CD14-positive monocyte (primary cell): ENCODE results near the gene FAM170B. TPM values are rescaled to one million over a fixed set of nuclear protein-coding genes. Genes with fewer than 3 reads are reported as not detected.

Source experiments
- DNase-seq, 3 donors: peaks; one replicate each; pipeline ENCODE4 v3.0.0-alpha.2; 2011 to 2022
- H2AFZ ChIP-seq: 2 replicates; pipeline ENCODE4 v1.6.0; 2012; ENCODE audit warnings: mild to moderate bottlenecking, low read depth, low read length, inconsistent platforms; ENCODE audit not compliant: insufficient read depth, poor library complexity, severe bottlenecking
- H3K27ac ChIP-seq, 2 donors: 1 replicate in 1 of 2; 2 replicates in 1 of 2; pipeline ENCODE4 v1.5.1; 2012 to 2013; ENCODE audit warnings: low read length in 2 of 2, control low read depth in 1 of 2, inconsistent platforms in 1 of 2, low read depth in 1 of 2, mild to moderate bottlenecking in 1 of 2
- H3K27me3 ChIP-seq, 2 donors: one replicate each; pipeline versions ENCODE4 v1.6.0 to v1.6.1; 2011 to 2013; ENCODE audit warnings: low read length in 2 of 2; ENCODE audit not compliant: control insufficient read depth in 2 of 2, insufficient read depth in 2 of 2
- H3K36me3 ChIP-seq, 2 donors: replicated peaks in 1 of 2; 1 replicate in 1 of 2; 2 replicates in 1 of 2; pipeline versions ENCODE4 v1.5.1 to v1.6.1; 2012 to 2013; ENCODE audit warnings: low read length in 2 of 2, control low read depth in 1 of 2, inconsistent platforms in 1 of 2, mild to moderate bottlenecking in 1 of 2; ENCODE audit not compliant: insufficient read depth in 2 of 2, control insufficient read depth in 1 of 2
- H3K4me1 ChIP-seq, 2 donors: 1 replicate in 1 of 2; 2 replicates in 1 of 2; pipeline versions ENCODE4 v1.5.1 to v1.6.1; 2012 to 2013; ENCODE audit warnings: low read length in 2 of 2, control low read depth in 1 of 2, inconsistent platforms in 1 of 2, mild to moderate bottlenecking in 1 of 2, moderate library complexity in 1 of 2; ENCODE audit not compliant: insufficient read depth in 2 of 2, control insufficient read depth in 1 of 2
- H3K4me2 ChIP-seq: replicated peaks from 2 replicates; pipeline ENCODE3; 2012; ENCODE audit warnings: low read length, moderate library complexity, mild to moderate bottlenecking; ENCODE audit not compliant: poor library complexity, severe bottlenecking; ENCODE audit errors: extremely low read depth
- H3K4me3 ChIP-seq, 3 experiments: fragments of 200-600 bp in 1 of 3; sonication (generic) in 1 of 3; replicated peaks in 1 of 3; 1 replicate in 2 of 3; 2 replicates in 1 of 3; pipeline ENCODE4 v1.5.1; 2011 to 2013; ENCODE audit warnings: low read length in 3 of 3, mild to moderate bottlenecking in 3 of 3, control low read depth in 2 of 3, low read depth in 2 of 3, inconsistent platforms in 1 of 3, moderate library complexity in 1 of 3
- H3K79me2 ChIP-seq: 2 replicates; pipeline ENCODE4 v1.6.0; 2012; ENCODE audit warnings: mild to moderate bottlenecking, control low read depth, inconsistent platforms, low read length, moderate library complexity; ENCODE audit not compliant: insufficient read depth
- H3K9ac ChIP-seq: 2 replicates; pipeline ENCODE4 v1.6.0; 2017; ENCODE audit warnings: low read length, mild to moderate bottlenecking; ENCODE audit not compliant: insufficient read depth, poor library complexity, severe bottlenecking
- H3K9me3 ChIP-seq, 2 donors: replicated peaks in 1 of 2; 1 replicate in 1 of 2; 2 replicates in 1 of 2; pipeline versions ENCODE4 v1.5.1 to v1.6.1; 2012 to 2013; ENCODE audit warnings: low read length in 2 of 2, control low read depth in 1 of 2; ENCODE audit not compliant: control insufficient read depth in 1 of 2, insufficient read depth in 1 of 2
- H4K20me1 ChIP-seq: 2 replicates; pipeline ENCODE4 v1.6.0; 2012; ENCODE audit warnings: mild to moderate bottlenecking, low read length, control low read depth, moderate library complexity; ENCODE audit not compliant: insufficient read depth
- H3K27ac Mint-ChIP-seq, 7 donors: one replicate each; pipeline ENCODE4 v1.8.0; 2020; ENCODE audit warnings: mild to moderate bottlenecking in 7 of 7, mixed read lengths in 7 of 7, moderate library complexity in 6 of 7, inconsistent platforms in 2 of 7
- H3K27me3 Mint-ChIP-seq, 3 donors: one replicate each; pipeline ENCODE4 v1.8.0; 2021 to 2022; ENCODE audit warnings: low read depth in 3 of 3, mild to moderate bottlenecking in 3 of 3, mixed read lengths in 3 of 3, moderate library complexity in 3 of 3, inconsistent platforms in 1 of 3
- H3K36me3 Mint-ChIP-seq, 2 donors: one replicate each; pipeline ENCODE4 v1.8.0; 2020; ENCODE audit warnings: mixed read lengths in 2 of 2, inconsistent platforms in 1 of 2, mild to moderate bottlenecking in 1 of 2
- H3K4me1 Mint-ChIP-seq: one replicate; pipeline ENCODE4 v1.8.0; 2020; ENCODE audit warnings: mild to moderate bottlenecking, mixed read lengths
- H3K4me3 Mint-ChIP-seq, 2 donors: one replicate each; pipeline ENCODE4 v1.8.0; 2020; ENCODE audit warnings: mild to moderate bottlenecking in 2 of 2, mixed read lengths in 2 of 2, moderate library complexity in 1 of 2
- H3K9me3 Mint-ChIP-seq, 7 donors: one replicate each; pipeline ENCODE4 v1.8.0; 2020 to 2022; ENCODE audit warnings: mixed read lengths in 7 of 7, mild to moderate bottlenecking in 6 of 7, moderate library complexity in 6 of 7, inconsistent platforms in 2 of 7
- CTCF ChIP-seq: fragments of 200-600 bp; IDR thresholded peaks from one replicate; pipeline ENCODE4 v1.8.0; 2022; ENCODE audit warnings: antibody characterized with exemption, mild to moderate bottlenecking
- WGBS: methylation state at CpG from one replicate; pipeline ENCODE4 v1.1.5; 2013; ENCODE audit warnings: missing lambda C conversion rate; ENCODE audit not compliant: insufficient coverage; 5-methylcytosine and 5-hydroxymethylcytosine counted together
- intact Hi-C, 2 donors: fragments of 100-400 bp; cut with micrococcal nuclease; formaldehyde crosslinking; loops; one replicate each; pipeline versions ENCODE4 v1.15.0 to v1.15.1; 2023
- polyA plus RNA-seq, 3 donors: library from polyadenylated mRNA; depleted of rRNA in 1 of 3; unstranded in 2 of 3; stranded (reverse) in 1 of 3; fragments of 300-500 nt in 2 of 3; fragments of >200 nt in 1 of 3; fragmentation: Illumina TruSeq in 2 of 3; gene quantifications; 1 replicate in 2 of 3; 2 replicates in 1 of 3; pipeline ENCODE4 v1.2.3, GENCODE V29; 2012 to 2021

The FAM170B gene
- polyA plus RNA-seq, 3 donors: not detected

GRCh38 chr10:49162063-49162462 is 28.2 kb upstream of the FAM170B start:
- 75% methylated on average over 4 of the region's 5 CpGs for WGBS
- H3K27me3 ChIP-seq: no peaks in the 10 kb centered on the region
- no peaks in the 10 kb centered on the region for H3K9me3 ChIP-seq
- no peaks in the 10 kb centered on the region for H3K4me1 ChIP-seq
- Mint-ChIP-seq H3K9me3 (no peaks in the 10 kb centered on the region), H3K4me1 (peaks cover 13% of the 10 kb centered on the region), H3K36me3 (peaks cover 0 to 7% of the 10 kb centered on the region in 2 donors), H3K27ac (peak overlapping the region in 1 of 7 donors; percentile 62), H3K4me3 (no peak overlapping the region), H3K27me3 (peaks cover 1 to 9% (median 6%) of the 10 kb centered on the region in 3 donors)
- H2AFZ ChIP-seq: no peak overlapping the region
- H4K20me1 ChIP-seq: no peaks in the 10 kb centered on the region
- no peak for TF ChIP-seq CTCF
- no peak overlapping the region for H3K9ac ChIP-seq
- intact Hi-C loops: no loop called here
- H3K4me3 ChIP-seq: no peak overlapping the region
- no peak overlapping the region for H3K4me2 ChIP-seq
- H3K79me2 ChIP-seq: no peaks in the 10 kb centered on the region
- no peak overlapping the region for H3K27ac ChIP-seq
- no peaks in the 10 kb centered on the region for H3K36me3 ChIP-seq
- DNase-seq: no peak

GRCh38 chr10:49161411-49161997 is 27.7 kb upstream of the FAM170B start:
- H3K9me3 ChIP-seq: no peaks in the 10 kb centered on the region
- peak; percentile 43 for TF ChIP-seq CTCF
- Mint-ChIP-seq H3K27ac (peak overlapping the region in 1 of 7 donors; percentile 16), H3K27me3 (peaks cover 0 to 9% (median 6%) of the 10 kb centered on the region in 3 donors), H3K4me1 (peaks cover 14% of the 10 kb centered on the region), H3K4me3 (no peak overlapping the region), H3K9me3 (no peaks in the 10 kb centered on the region), H3K36me3 (peaks cover 0 to 4% of the 10 kb centered on the region in 2 donors)
- no peaks in the 10 kb centered on the region for H3K27me3 ChIP-seq
- no peak overlapping the region for H3K4me2 ChIP-seq
- no peaks in the 10 kb centered on the region for H3K4me1 ChIP-seq
- no peak overlapping the region for H3K9ac ChIP-seq
- WGBS: no CpG with 5 or more reads among the region's 8 CpGs
- no peaks in the 10 kb centered on the region for H4K20me1 ChIP-seq
- no peak overlapping the region for H3K4me3 ChIP-seq
- no peaks in the 10 kb centered on the region for H3K36me3 ChIP-seq
- no peak overlapping the region for H2AFZ ChIP-seq
- H3K27ac ChIP-seq: no peak overlapping the region
- intact Hi-C loops: no loop called here
- no peaks in the 10 kb centered on the region for H3K79me2 ChIP-seq
- DNase-seq: peak in 1 of 3 donors; percentile 36
